H9 (cell line): ENCODE results near the gene ATRNL1. TPM values are rescaled to one million over a fixed set of nuclear protein-coding genes. Genes with fewer than 3 reads are reported as not detected.

Experiments
- DNase-seq: peaks from one replicate; pipeline ENCODE4 v3.0.0-alpha.2; 2017
- H2AFZ ChIP-seq: one replicate; pipeline ENCODE4 v1.6.1; 2013; ENCODE audit warnings: mild to moderate bottlenecking, low read length, control low read depth, moderate library complexity
- H2AK5ac ChIP-seq: 2 replicates; pipeline ENCODE4 v1.6.1; 2013; ENCODE audit warnings: low read length, control low read depth, mixed read lengths; ENCODE audit not compliant: insufficient read length
- H2BK120ac ChIP-seq: one replicate; pipeline ENCODE4 v1.6.1; 2013; ENCODE audit warnings: low read depth, mild to moderate bottlenecking, low read length, control low read depth, inconsistent platforms; ENCODE audit not compliant: poor library complexity, severe bottlenecking
- H2BK12ac ChIP-seq: 2 replicates; pipeline ENCODE4 v1.6.1; 2013; ENCODE audit warnings: low read length, control low read depth, mixed read lengths, low read depth; ENCODE audit not compliant: insufficient read length
- H2BK15ac ChIP-seq: 2 replicates; pipeline ENCODE4 v1.6.1; 2013; ENCODE audit warnings: low read depth, low read length, control low read depth
- H2BK20ac ChIP-seq: one replicate; pipeline ENCODE4 v1.6.1; 2013; ENCODE audit warnings: low read depth, mild to moderate bottlenecking, low read length, control low read depth, inconsistent platforms; ENCODE audit not compliant: poor library complexity, severe bottlenecking
- H2BK5ac ChIP-seq: 2 replicates; pipeline ENCODE4 v1.6.1; 2013; ENCODE audit warnings: low read length, control low read depth, mixed read lengths; ENCODE audit not compliant: insufficient read length
- H3K14ac ChIP-seq: 2 replicates; pipeline ENCODE4 v1.6.1; 2013; ENCODE audit warnings: low read length, control low read depth; ENCODE audit not compliant: insufficient read depth
- H3K18ac ChIP-seq: 2 replicates; pipeline ENCODE4 v1.6.1; 2013; ENCODE audit warnings: low read depth, mild to moderate bottlenecking, mixed read lengths, low read length, control low read depth; ENCODE audit not compliant: insufficient read length
- H3K23ac ChIP-seq: 2 replicates; pipeline ENCODE4 v1.6.1; 2013; ENCODE audit warnings: low read length, control low read depth, mixed read lengths, low read depth; ENCODE audit not compliant: insufficient read length
- H3K23me2 ChIP-seq: 2 replicates; pipeline ENCODE4 v1.6.1; 2013; ENCODE audit warnings: low read depth, mild to moderate bottlenecking, mixed read lengths, low read length, control low read depth; ENCODE audit not compliant: insufficient read length, poor library complexity, severe bottlenecking
- H3K27ac ChIP-seq: 2 replicates; pipeline ENCODE4 v1.5.1; 2013; ENCODE audit warnings: low read length, control low read depth, mixed read lengths, low read depth; ENCODE audit not compliant: insufficient read length
- H3K27me3 ChIP-seq: 2 replicates; pipeline ENCODE4 v1.6.1; 2013; ENCODE audit warnings: low read length, control low read depth, inconsistent platforms; ENCODE audit not compliant: insufficient read depth
- H3K4ac ChIP-seq: 2 replicates; pipeline ENCODE4 v1.6.1; 2013; ENCODE audit warnings: low read depth, mild to moderate bottlenecking, control low read depth, inconsistent platforms, low read length, moderate library complexity
- H3K4me1 ChIP-seq: 2 replicates; pipeline ENCODE4 v1.6.1; 2013; ENCODE audit warnings: low read length, control low read depth, inconsistent platforms; ENCODE audit not compliant: insufficient read depth
- H3K4me2 ChIP-seq: 2 replicates; pipeline ENCODE4 v1.6.1; 2013; ENCODE audit warnings: low read length, control low read depth, mixed read lengths; ENCODE audit not compliant: insufficient read length, insufficient read depth
- H3K56ac ChIP-seq: 2 replicates; pipeline ENCODE4 v1.6.1; 2013; ENCODE audit warnings: low read depth, mild to moderate bottlenecking, mixed read lengths, low read length, control low read depth; ENCODE audit not compliant: insufficient read length
- H3K79me1 ChIP-seq: 2 replicates; pipeline ENCODE4 v1.6.1; 2013; ENCODE audit warnings: low read depth, mild to moderate bottlenecking, moderate library complexity, low read length, control low read depth, inconsistent platforms; ENCODE audit not compliant: insufficient read depth, poor library complexity, severe bottlenecking
- H3K79me2 ChIP-seq: 2 replicates; pipeline ENCODE4 v1.6.1; 2013; ENCODE audit warnings: low read length, control low read depth, inconsistent platforms; ENCODE audit not compliant: insufficient read depth
- H3K9ac ChIP-seq: 2 replicates; pipeline ENCODE4 v1.6.1; 2013; ENCODE audit warnings: low read length, control low read depth, mixed read lengths; ENCODE audit not compliant: insufficient read length; ENCODE audit errors: extremely low read depth
- H3K9me3 ChIP-seq: one replicate; pipeline ENCODE4 v1.6.1; 2013; ENCODE audit warnings: low read depth, low read length, inconsistent platforms; ENCODE audit not compliant: control insufficient read depth
- H3T11ph ChIP-seq: one replicate; pipeline ENCODE4 v1.6.1; 2013; ENCODE audit warnings: mild to moderate bottlenecking, low read length, control low read depth, inconsistent platforms
- H4K20me1 ChIP-seq: one replicate; pipeline ENCODE4 v1.6.1; 2013; ENCODE audit not compliant: control insufficient read depth, insufficient read length, insufficient read depth
- H4K5ac ChIP-seq: 2 replicates; pipeline ENCODE4 v1.6.1; 2013; ENCODE audit warnings: low read depth, mild to moderate bottlenecking, mixed read lengths, low read length, control low read depth; ENCODE audit not compliant: insufficient read length
- H4K8ac ChIP-seq: replicated peaks from 2 replicates; pipeline ENCODE4 v1.6.1; 2013; ENCODE audit warnings: low read length, control low read depth, mixed read lengths, low read depth; ENCODE audit not compliant: insufficient read length
- H4K91ac ChIP-seq: 2 replicates; pipeline ENCODE4 v1.6.1; 2013; ENCODE audit warnings: low read depth, mild to moderate bottlenecking, moderate library complexity, mixed read lengths, low read length, control low read depth; ENCODE audit not compliant: insufficient read length
- H3K27ac Mint-ChIP-seq, 3 experiments: 2 replicates in 2 of 3; 3 replicates in 1 of 3; pipeline ENCODE4 v1.8.0; 2020 to 2021; ENCODE audit warnings: mixed read lengths in 3 of 3, mild to moderate bottlenecking in 1 of 3, moderate library complexity in 1 of 3
- H3K27me3 Mint-ChIP-seq: 2 replicates; pipeline ENCODE4 v1.8.0; 2021; ENCODE audit warnings: low read depth, mild to moderate bottlenecking, moderate library complexity, mixed read lengths
- H3K36me3 Mint-ChIP-seq, 3 experiments: 2 replicates in 2 of 3; 3 replicates in 1 of 3; pipeline ENCODE4 v1.8.0; 2020 to 2021; ENCODE audit warnings: low read depth in 3 of 3, mixed read lengths in 3 of 3; ENCODE audit not compliant: insufficient read depth in 1 of 3
- H3K4me1 Mint-ChIP-seq, 2 experiments: 2 replicates each; pipeline ENCODE4 v1.8.0; 2020; ENCODE audit warnings: mixed read lengths in 2 of 2
- H3K4me3 Mint-ChIP-seq, 2 experiments: 2 replicates in 1 of 2; 3 replicates in 1 of 2; pipeline ENCODE4 v1.8.0; 2020 to 2021; ENCODE audit warnings: mild to moderate bottlenecking in 2 of 2, mixed read lengths in 2 of 2, moderate library complexity in 1 of 2
- H3K9me3 Mint-ChIP-seq, 2 experiments: 2 replicates in 1 of 2; 3 replicates in 1 of 2; pipeline ENCODE4 v1.8.0; 2020; ENCODE audit warnings: mild to moderate bottlenecking in 2 of 2, mixed read lengths in 2 of 2, moderate library complexity in 1 of 2
- CTCF ChIP-seq: fragments of 200-600 bp; sonication (generic); conservative IDR thresholded peaks from 3 replicates; pipeline ENCODE4 v1.8.0; 2021; ENCODE audit warnings: antibody characterized with exemption, mild to moderate bottlenecking
- WGBS: extraction: QIAGEN DNeasy Blood & Tissue Kit; methylation state at CpG from one replicate; pipeline ENCODE4 v1.1.7; 2013; ENCODE audit warnings: missing lambda C conversion rate, low lambda C conversion rate, mixed read lengths; ENCODE audit not compliant: insufficient read length; ENCODE audit errors: extremely low coverage; 5-methylcytosine and 5-hydroxymethylcytosine counted together
- total RNA-seq: library from RNA; stranded (reverse); gene quantifications from 2 replicates; pipeline ENCODE4 v1.2.1, GENCODE V29; 2021

Gene ATRNL1
- total RNA-seq, 1 experiment from 2014 or later = 9.2 TPM

- Histone ChIP-seq H3K4me1 (no peaks in the 10 kb centered on the region; the same call in 1 of the 2 replicates), H2BK12ac (no peak overlapping the region), H3K23ac (no peak overlapping the region), H3K56ac (no peak overlapping the region), H3K9me3 (no peaks in the 10 kb centered on the region), H3K23me2 (no peaks in the 10 kb centered on the region), H3K18ac (no peak overlapping the region), H3T11ph (no peak overlapping the region), H3K27me3 (no peaks in the 10 kb centered on the region), H2BK20ac (no peak overlapping the region), H3K79me1 (no peaks in the 10 kb centered on the region), H3K4me2 (no peak overlapping the region), H2AK5ac (no peak overlapping the region), H3K9ac (no peak overlapping the region), H3K27ac (no peak overlapping the region), H2BK120ac (no peak overlapping the region), H4K5ac (no peak overlapping the region), H2BK15ac (no peak overlapping the region), H3K79me2 (no peaks in the 10 kb centered on the region), H2BK5ac (no peak overlapping the region), H4K91ac (no peak overlapping the region), H2AFZ (no peak overlapping the region), H4K8ac (no peak overlapping the region), H3K4ac (no peak overlapping the region), H4K20me1 (no peaks in the 10 kb centered on the region), H3K14ac (no peak overlapping the region)
- TF ChIP-seq CTCF = no peak
- Mint-ChIP-seq H3K4me1 (peaks cover 7% of the 10 kb centered on the region in 2 experiments), H3K36me3 (peaks cover 0 to 2% (median 0%) of the 10 kb centered on the region in 3 experiments; a peak in 1 of 7 replicates), H3K9me3 (peaks cover 0 to 2% of the 10 kb centered on the region in 2 experiments; a peak in 2 of 5 replicates), H3K4me3 (no peak overlapping the region), H3K27ac (no peak overlapping the region), H3K27me3 (no peaks in the 10 kb centered on the region)
- DNase-seq = no peak
- no CpG with 5 or more reads among the region's 1 CpG for WGBS
Measured at GRCh38 chr10:115044891-115045290, 48.3 kb upstream of the ATRNL1 start.
